Globus pallidus (tissue), 1 donor: ENCODE results near the gene ACVR1.

Source experiments
- DNase-seq: peaks from one replicate; pipeline ENCODE4 v3.0.0-alpha.2; 2015; ENCODE audit warnings: low spot score

Gene ACVR1

DNA sequence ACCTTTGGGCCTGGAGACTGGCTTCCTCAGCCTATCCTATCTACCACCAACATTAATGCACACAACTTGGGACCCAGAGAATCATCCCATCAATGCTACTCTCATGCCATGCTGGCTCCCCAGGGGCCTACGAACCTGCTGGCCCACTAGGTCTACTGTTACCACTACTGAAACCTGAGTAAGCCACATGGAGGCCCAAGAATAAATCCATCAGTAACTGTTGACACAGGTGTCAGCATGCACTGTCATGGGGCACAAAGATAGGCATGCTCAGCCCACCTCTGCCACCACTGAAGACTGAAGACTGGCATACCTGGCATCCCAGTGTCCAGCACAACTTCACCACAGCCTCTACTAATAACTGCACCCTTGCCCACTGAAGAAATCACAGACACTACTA, 176.3 kb downstream of the ACVR1 start:
- no peak for DNase-seq

DNA sequence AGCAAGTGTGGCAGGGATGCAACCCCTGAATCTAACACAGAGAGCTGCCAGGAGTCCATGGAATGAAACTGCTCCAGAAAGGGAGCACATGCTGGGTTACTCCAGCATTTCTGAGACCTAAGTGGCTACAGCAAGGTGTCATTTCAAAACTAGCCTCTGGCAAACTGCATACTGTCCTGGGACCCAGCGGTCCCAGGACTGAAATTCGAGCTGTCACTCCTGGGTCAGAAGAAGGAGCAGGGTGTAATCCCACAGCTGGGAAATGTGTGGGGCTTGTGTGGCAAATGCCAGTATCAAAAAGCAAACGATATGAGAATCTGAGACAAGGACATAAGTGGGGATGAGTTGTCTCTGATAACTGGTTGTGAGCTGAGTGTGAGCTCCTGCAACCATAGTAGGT, 177.1 kb downstream of the ACVR1 start:
- DNase-seq, result no peak

- no peak for DNase-seq
Measured at GRCh38 chr2:157698430-157698829, 177.7 kb downstream of the ACVR1 start.

DNA sequence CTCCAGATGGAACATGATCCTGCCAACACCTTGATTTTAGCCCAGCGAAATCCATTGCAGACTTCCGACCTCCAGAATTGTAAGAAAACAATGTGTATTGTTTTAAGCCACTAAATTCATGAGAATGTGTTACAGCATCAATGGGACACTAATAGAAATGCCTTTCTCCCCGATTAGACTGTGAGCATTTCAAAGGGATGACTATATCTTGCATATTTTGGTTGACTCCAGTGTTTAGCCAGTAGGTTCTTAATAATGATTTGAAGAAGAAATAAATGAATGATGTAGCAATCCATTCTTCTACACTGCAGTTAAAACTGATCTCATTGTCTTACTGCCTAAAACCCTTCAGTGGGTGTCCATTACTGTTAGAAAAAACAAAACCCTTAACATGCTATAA, 180.1 kb downstream of the ACVR1 start:
- DNase-seq, result no peak

DNA sequence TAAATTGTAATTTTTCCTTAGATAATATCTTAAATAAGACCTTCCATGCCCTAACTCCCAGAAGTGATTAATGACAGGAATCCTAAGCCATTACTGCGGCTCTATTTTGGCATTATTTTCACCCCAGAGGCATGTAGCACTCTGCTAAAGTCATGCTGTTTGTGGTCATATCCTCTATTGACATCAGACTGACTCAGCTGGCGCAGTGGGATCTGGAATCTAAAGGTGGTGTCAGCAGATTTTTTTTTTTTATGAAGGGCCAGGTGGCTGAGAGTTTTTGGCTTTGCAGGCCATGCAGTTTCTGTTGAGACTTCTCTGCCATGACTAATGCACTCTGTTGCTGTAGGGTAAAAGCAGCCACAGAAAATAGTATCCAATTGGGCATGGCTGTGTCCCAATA, 183.4 kb downstream of the ACVR1 start:
- DNase-seq, result no peak

- no peak for DNase-seq
Measured at GRCh38 chr2:157691695-157692094, 184.4 kb downstream of the ACVR1 start.

- no peak for DNase-seq
Measured at GRCh38 chr2:157691131-157691530, 185.0 kb downstream of the ACVR1 start.
